Natural killer cell (primary cell): Measurements from ENCODE around the gene KRT5. TPM values are rescaled to one million over a fixed set of nuclear protein-coding genes. Genes with fewer than 3 reads are reported as not detected.

Experiments used
- ATAC-seq, 3 donors: fragments of 150-1000 bp in 2 of 3; fragments of 200-7000 bp in 1 of 3; cut with Tn5 transposase; 1 replicate in 1 of 3; 2 replicates in 2 of 3; pipeline ENCODE4 v1.10.0; 2021; ENCODE audit warnings: mild to moderate bottlenecking in 2 of 3, moderate library complexity in 2 of 3
- DNase-seq, 2 donors: peaks; one replicate each; pipeline versions ENCODE4 v3.0.0 to v3.0.0-alpha.2; 2013 to 2021; ENCODE audit warnings: mixed read lengths in 1 of 2
- H3K27ac ChIP-seq: one replicate; pipeline ENCODE4 v1.5.1; 2013; ENCODE audit warnings: mild to moderate bottlenecking, low read length
- H3K27me3 ChIP-seq: one replicate; pipeline ENCODE4 v1.6.1; 2013; ENCODE audit warnings: low read length; ENCODE audit not compliant: control insufficient read depth, insufficient read depth
- H3K36me3 ChIP-seq: one replicate; pipeline ENCODE4 v1.6.1; 2013; ENCODE audit warnings: low read length; ENCODE audit not compliant: control insufficient read depth, insufficient read depth
- H3K4me1 ChIP-seq: one replicate; pipeline ENCODE4 v1.6.1; 2013; ENCODE audit warnings: low read length; ENCODE audit not compliant: control insufficient read depth, insufficient read depth
- H3K4me3 ChIP-seq: one replicate; pipeline ENCODE4 v1.5.1; 2013; ENCODE audit warnings: low read length
- H3K9me3 ChIP-seq: one replicate; pipeline ENCODE4 v1.6.1; 2013; ENCODE audit warnings: low read length; ENCODE audit not compliant: control insufficient read depth, insufficient read depth
- H3K27ac Mint-ChIP-seq, 2 donors: one replicate each; pipeline ENCODE4 v1.8.0; 2022; ENCODE audit warnings: mild to moderate bottlenecking in 2 of 2, mixed read lengths in 2 of 2, moderate library complexity in 1 of 2
- H3K27me3 Mint-ChIP-seq, 2 donors: one replicate each; pipeline ENCODE4 v1.8.0; 2022; ENCODE audit warnings: low read depth in 2 of 2, mixed read lengths in 2 of 2
- H3K36me3 Mint-ChIP-seq: one replicate; pipeline ENCODE4 v1.8.0; 2022; ENCODE audit warnings: mixed read lengths
- H3K4me1 Mint-ChIP-seq, 2 donors: one replicate each; pipeline ENCODE4 v1.8.0; 2022; ENCODE audit warnings: mixed read lengths in 2 of 2
- H3K4me3 Mint-ChIP-seq: one replicate; pipeline ENCODE4 v1.8.0; 2022; ENCODE audit warnings: mild to moderate bottlenecking, moderate library complexity, mixed read lengths
- H3K9me3 Mint-ChIP-seq, 2 donors: one replicate each; pipeline ENCODE4 v1.8.0; 2022; ENCODE audit warnings: mixed read lengths in 2 of 2
- CTCF ChIP-seq: fragments of 200-600 bp; IDR thresholded peaks from one replicate; pipeline ENCODE4 v1.8.0; 2022; ENCODE audit warnings: antibody characterized with exemption
- WGBS: methylation state at CpG from one replicate; pipeline ENCODE4 v1.1.7; 2013; ENCODE audit warnings: missing lambda C conversion rate; ENCODE audit not compliant: insufficient coverage; 5-methylcytosine and 5-hydroxymethylcytosine counted together
- intact Hi-C: fragments of 100-400 bp; cut with micrococcal nuclease; formaldehyde crosslinking; loops from one replicate; pipeline ENCODE4 v1.14.2; 2022
- total RNA-seq, 4 donors: library from RNA; stranded (reverse); fragments of 120-200 nt in 1 of 4; gene quantifications; one replicate each; pipeline versions ENCODE4 v1.2.3 to v1.2.4, GENCODE V29; 2013 to 2022

Gene KRT5
- total RNA-seq, 3 donors from 2014 or later (not counting 1 experiment from before 2014, with no cell fraction given): 0.40 to 0.70 TPM; not detected in 1

- H3K9me3 Mint-ChIP-seq: no peaks in the 10 kb centered on the region
- no peaks in the 10 kb centered on the region for H3K36me3 Mint-ChIP-seq
- 66% methylated on average over 4 of the region's 4 CpGs for WGBS
Measured at GRCh38 chr12:52496590-52497071, 23.6 kb downstream of the KRT5 start.

GRCh38 chr12:52496054-52496453 is 24.1 kb downstream of the KRT5 start:
- WGBS: 39% methylated on average over 1 of the region's 2 CpGs
- no peak for TF ChIP-seq CTCF
- Mint-ChIP-seq H3K4me1 (peaks cover 0 to 6% of the 10 kb centered on the region in 2 donors), H3K27me3 (peaks cover 31 to 38% of the 10 kb centered on the region in 2 donors), H3K36me3 (no peaks in the 10 kb centered on the region), H3K9me3 (no peaks in the 10 kb centered on the region), H3K4me3 (no peak overlapping the region), H3K27ac (no peak overlapping the region)
- DNase-seq (no peak), ATAC-seq (no peak)
- Histone ChIP-seq H3K9me3 (no peaks in the 10 kb centered on the region), H3K4me1 (no peaks in the 10 kb centered on the region), H3K4me3 (no peak overlapping the region), H3K36me3 (no peaks in the 10 kb centered on the region), H3K27ac (no peak overlapping the region), H3K27me3 (peaks cover 2% of the 10 kb centered on the region)
- intact Hi-C loops: no loop called here

More at GRCh38 chr12:52496590-52497071, 23.6 kb downstream of the KRT5 start:
- TF ChIP-seq CTCF: no peak
- Mint-ChIP-seq H3K4me1 (peaks cover 0 to 6% of the 10 kb centered on the region in 2 donors), H3K27ac (no peak overlapping the region), H3K4me3 (no peak overlapping the region), H3K27me3 (peaks cover 26 to 34% of the 10 kb centered on the region in 2 donors)
- H3K4me3 ChIP-seq: no peak overlapping the region
- H3K27ac ChIP-seq: no peak overlapping the region
- H3K4me1 ChIP-seq: no peaks in the 10 kb centered on the region
- no peaks in the 10 kb centered on the region for H3K9me3 ChIP-seq
- no peak for ATAC-seq
- H3K36me3 ChIP-seq: no peaks in the 10 kb centered on the region
- intact Hi-C loops: no loop called here
- no peak for DNase-seq
- H3K27me3 ChIP-seq: peaks cover 2% of the 10 kb centered on the region

- no peak for DNase-seq
- H3K4me3 ChIP-seq: no peak overlapping the region
- ATAC-seq: no peak
- no peaks in the 10 kb centered on the region for H3K9me3 Mint-ChIP-seq
- intact Hi-C loops: no loop called here
- peaks cover 2% of the 10 kb centered on the region for H3K27me3 ChIP-seq
- peaks cover 0 to 6% of the 10 kb centered on the region in 2 donors for H3K4me1 Mint-ChIP-seq
- no peaks in the 10 kb centered on the region for H3K36me3 ChIP-seq
- H3K4me1 ChIP-seq: no peaks in the 10 kb centered on the region
- H3K36me3 Mint-ChIP-seq: no peaks in the 10 kb centered on the region
- H3K27me3 Mint-ChIP-seq: peaks cover 33 to 45% of the 10 kb centered on the region in 2 donors
- H3K27ac Mint-ChIP-seq: no peak overlapping the region
- no peak overlapping the region for H3K4me3 Mint-ChIP-seq
- H3K27ac ChIP-seq: no peak overlapping the region
- no peaks in the 10 kb centered on the region for H3K9me3 ChIP-seq
- WGBS: 45% methylated on average over 3 of the region's 3 CpGs
- TF ChIP-seq CTCF: no peak
Measured at GRCh38 chr12:52495389-52495788, 24.8 kb downstream of the KRT5 start.

GRCh38 chr12:52494518-52494917 is 25.7 kb downstream of the KRT5 start:
- H3K36me3 Mint-ChIP-seq: no peaks in the 10 kb centered on the region
- ATAC-seq (no peak), DNase-seq (no peak)
- Histone ChIP-seq H3K36me3 (no peaks in the 10 kb centered on the region), H3K9me3 (no peaks in the 10 kb centered on the region), H3K4me1 (no peaks in the 10 kb centered on the region), H3K4me3 (no peak overlapping the region), H3K27me3 (peaks cover 2% of the 10 kb centered on the region), H3K27ac (no peak overlapping the region)
- no peak for TF ChIP-seq CTCF
- no peak overlapping the region for H3K27ac Mint-ChIP-seq
- intact Hi-C loops: no loop called here
- peaks cover 0 to 6% of the 10 kb centered on the region in 2 donors for H3K4me1 Mint-ChIP-seq
- WGBS: 89% methylated on average over 4 of the region's 4 CpGs
- H3K9me3 Mint-ChIP-seq: no peaks in the 10 kb centered on the region
- peaks cover 35 to 47% of the 10 kb centered on the region in 2 donors for H3K27me3 Mint-ChIP-seq
- no peak overlapping the region for H3K4me3 Mint-ChIP-seq
